Activated T-cell treated with anti-CD3 and anti-CD28 coated beads for 24 hours (primary cell): ENCODE measurements around the gene ROCK2.
"Not testable (repeated sequence)": the region's sequence is repeated elsewhere in the genome, so short reads cannot be mapped to it uniquely, and the experiment has no call there.

Experiments used
- DNase-seq: peaks from one replicate; pipeline ENCODE4 v3.0.0-alpha.2; 2020; ENCODE audit warnings: low read depth

ROCK2 gene

GRCh38 chr2:11234309-11234708 is 110.1 kb downstream of the ROCK2 start:
- DNase-seq: no peak

- DNase-seq: not testable (repeated sequence)
Measured at GRCh38 chr2:11231193-11231592, 113.2 kb downstream of the ROCK2 start.

GRCh38 chr2:11228692-11229091 is 115.7 kb downstream of the ROCK2 start:
- DNase-seq: no peak

GRCh38 chr2:11227595-11227994 is 116.8 kb downstream of the ROCK2 start:
- no peak for DNase-seq

GRCh38 chr2:11224887-11225286 is 119.5 kb downstream of the ROCK2 start:
- no peak for DNase-seq

- DNase-seq: no peak
Measured at GRCh38 chr2:11222845-11223244, 121.6 kb downstream of the ROCK2 start.

GRCh38 chr2:11220445-11220844 is 124.0 kb downstream of the ROCK2 start:
- no peak for DNase-seq

- DNase-seq: no peak
Measured at GRCh38 chr2:11215407-11215806, 129.0 kb downstream of the ROCK2 start.

GRCh38 chr2:11214770-11215169 is 129.7 kb downstream of the ROCK2 start:
- no peak for DNase-seq

GRCh38 chr2:11213975-11214374 is 130.5 kb downstream of the ROCK2 start:
- no peak for DNase-seq

- DNase-seq: no peak
Measured at GRCh38 chr2:11213090-11213638, 131.3 kb downstream of the ROCK2 start.

GRCh38 chr2:11212645-11213044 is 131.8 kb downstream of the ROCK2 start:
- DNase-seq: no peak

- DNase-seq: no peak
Measured at GRCh38 chr2:11208083-11208482, 136.4 kb downstream of the ROCK2 start.

GRCh38 chr2:11203480-11203879 is 141.0 kb downstream of the ROCK2 start:
- no peak for DNase-seq

GRCh38 chr2:11201969-11202368 is 142.5 kb downstream of the ROCK2 start:
- DNase-seq: no peak

GRCh38 chr2:11200651-11201050 is 143.8 kb downstream of the ROCK2 start:
- DNase-seq: no peak

- DNase-seq: no peak
Measured at GRCh38 chr2:11196246-11196645, 148.2 kb downstream of the ROCK2 start.

- no peak for DNase-seq
Measured at GRCh38 chr2:11187731-11188130, 156.7 kb downstream of the ROCK2 start.

GRCh38 chr2:11187083-11187619 is 157.3 kb downstream of the ROCK2 start:
- DNase-seq: no peak

- DNase-seq: no peak
Measured at GRCh38 chr2:11186145-11186544, 158.3 kb downstream of the ROCK2 start.

- no peak for DNase-seq
Measured at GRCh38 chr2:11182951-11183350, 161.5 kb downstream of the ROCK2 start.

- DNase-seq: no peak
Measured at GRCh38 chr2:11180653-11181052, 163.8 kb downstream of the ROCK2 start.

- no peak for DNase-seq
Measured at GRCh38 chr2:11179899-11180298, 164.5 kb downstream of the ROCK2 start.

GRCh38 chr2:11179196-11179595 is 165.2 kb downstream of the ROCK2 start:
- DNase-seq: no peak
